Heart right ventricle (tissue), 16 donors: ENCODE data around the gene DNAH5. TPM values are rescaled to one million over a fixed set of nuclear protein-coding genes. Genes with fewer than 3 reads are reported as not detected.
"Not testable (repeated sequence)": the region's sequence is repeated elsewhere in the genome, so short reads cannot be mapped to it uniquely, and the experiment has no call there.

Experiments used
- ATAC-seq, 8 donors: fragments of 200-7000 bp; cut with Tn5 transposase; one replicate each; pipeline ENCODE4 v1.9.1; 2020; ENCODE audit warnings: mild to moderate bottlenecking in 8 of 8, moderate library complexity in 8 of 8, moderate number of reproducible peaks in 1 of 8
- DNase-seq, 2 donors: peaks; one replicate each; pipeline ENCODE4 v3.0.0-alpha.2; 2020
- H3K27ac ChIP-seq, 10 donors: fragments of 200-600 bp; sonication (generic) in 2 of 10; one replicate each; pipeline versions ENCODE4 v1.5.0 to v1.8.0; 2020 to 2022; ENCODE audit warnings: mild to moderate bottlenecking in 3 of 10
- H3K27me3 ChIP-seq, 7 donors: fragments of 200-600 bp; one replicate each; pipeline ENCODE4 v1.8.0; 2021 to 2022; ENCODE audit warnings: mild to moderate bottlenecking in 2 of 7
- H3K36me3 ChIP-seq, 9 donors: fragments of 200-600 bp; sonication (generic) in 1 of 9; one replicate each; pipeline versions ENCODE4 v1.5.0 to v1.8.0; 2020 to 2022; ENCODE audit warnings: mild to moderate bottlenecking in 2 of 9
- H3K4me1 ChIP-seq, 9 donors: fragments of 200-600 bp; sonication (generic) in 1 of 9; one replicate each; pipeline versions ENCODE4 v1.5.0 to v1.8.0; 2020 to 2022; ENCODE audit warnings: mild to moderate bottlenecking in 4 of 9
- H3K4me3 ChIP-seq, 10 donors: fragments of 200-600 bp; sonication (generic) in 2 of 10; one replicate each; pipeline versions ENCODE4 v1.5.0 to v1.8.0; 2020 to 2022; ENCODE audit warnings: mild to moderate bottlenecking in 7 of 10, moderate library complexity in 2 of 10
- H3K9me3 ChIP-seq, 11 donors: fragments of 200-600 bp in 10 of 11; sonication (generic) in 2 of 11; one replicate each; pipeline versions ENCODE4 v1.5.0 to v1.8.0; 2013 to 2022; ENCODE audit warnings: mild to moderate bottlenecking in 2 of 11, control low read depth in 1 of 11, moderate library complexity in 1 of 11
- CTCF ChIP-seq, 9 donors: fragments of 200-600 bp; sonication (generic) in 2 of 9; IDR thresholded peaks; one replicate each; pipeline versions ENCODE4 v1.5.0 to v1.8.0; 2021 to 2022; ENCODE audit warnings: antibody characterized with exemption in 9 of 9, mild to moderate bottlenecking in 5 of 9, moderate library complexity in 1 of 9
- WGBS, 2 donors: extraction: QIAGEN DNeasy Blood & Tissue Kit; methylation state at CpG; one replicate each; pipeline ENCODE4 v1.1.7; 2013; ENCODE audit warnings: inconsistent platforms in 1 of 2; 5-methylcytosine and 5-hydroxymethylcytosine counted together
- intact Hi-C, 10 donors: fragments of 100-400 bp; cut with DNase I; formaldehyde crosslinking; loops; one replicate each; pipeline versions ENCODE4 v1.11.1 to v1.14.2; 2022
- polyA plus RNA-seq, 2 donors: library from polyadenylated mRNA; stranded (reverse); fragments of 200-250 nt; gene quantifications; one replicate each; pipeline ENCODE4 v1.2.3, GENCODE V29; 2013
- total RNA-seq, 10 donors: library from RNA; stranded (reverse); fragmentation: NEBNext Ultra II Directional in 3 of 10; extraction: Animal tissue kit (Norgen Biotek cat#: 25700) in 3 of 10; gene quantifications; one replicate each; pipeline versions ENCODE4 v1.2.1 to v1.2.4, GENCODE V29; 2021 to 2023
- donor health status: Arrhythmogenic right ventricular cardiomyopathy.
- donor health status: ischemic (EF 13 %, LVEDD 7.1; RV severe dilation, severe dysfunction).
- donor health status: healthy with polysubstance abuse.
- donor health status: DM: no; HTN: yes; CAD: no.
- donor health status: DM: no; HTN: no; CAD: no.
- donor health status: ischemic (EF 25% LVEDD 6.9; RV normal size, moderate dysfunction).
- donor health status: ischemic (EF 25% LVEDD 5.7; RV mildly dilated, moderate dysfunction).
- donor health status: healthy.
- donor health status: DM: yes; HTN: yes; CAD: no.
- donor health status: Ischemic cardiomyopathy.
- donor health status: ischemic (EF 35%, LVEDD 5.7; RV mildly dilated, moderate dysfunction).
- donor health status: nonischemic (EF 11% LVEDD 7.7; RV severe dilation, severe dysfunction).
- donor health status: DM: yes; HTN: yes; CAD: no.
- donor health status: PGD.
- donor health status: ischemic (EF 29% LVEDD 5.4; RV normal size, mild dysfunction).
- donor health status: nonischemic (EF 23%, LVEDD 6.1; RV moderate dilation, normal function).

DNAH5 gene
- total and polyA plus RNA-seq, 12 donors: 0.02 to 0.53 (median 0.23) TPM; not detected in 2

GRCh38 chr5:13990896-13991295 is 46.4 kb upstream of the DNAH5 start:
- H3K4me1 ChIP-seq: peaks cover 0 to 3% (median 0%) of the 10 kb centered on the region in 9 donors
- DNase-seq: no peak
- WGBS, 2 donors: 88 to 89% methylated on average over 2 of the region's 2 CpGs
- H3K36me3 ChIP-seq: no peaks in the 10 kb centered on the region
- H3K9me3 ChIP-seq: no peaks in the 10 kb centered on the region
- no peak for TF ChIP-seq CTCF (IDR thresholded peaks at IDR 0.05)
- no peak for ATAC-seq
- H3K4me3 ChIP-seq: no peak overlapping the region
- H3K27ac ChIP-seq: no peak overlapping the region
- intact Hi-C loops: loop anchor here in 5 of 10 donors (5.0 to 10.0 kb wide), 3 partner anchors 114 to 654 kb away; no protein-coding TSS in a partner anchor
- peaks cover 0 to 12% (median 2%) of the 10 kb centered on the region in 7 donors for H3K27me3 ChIP-seq

- ATAC-seq (no peak), DNase-seq (no peak)
- intact Hi-C loops: loop anchor here (2.0 to 10.0 kb wide), 12 partner anchors 115 to 659 kb away; no protein-coding TSS in a partner anchor
- no peak for TF ChIP-seq CTCF (IDR thresholded peaks at IDR 0.05)
- WGBS, 2 donors: 91 to 96% methylated on average over 2 of the region's 2 CpGs
- no peaks in the 10 kb centered on the region for H3K36me3 ChIP-seq
- no peak overlapping the region for H3K4me3 ChIP-seq
- no peaks in the 10 kb centered on the region for H3K9me3 ChIP-seq
- no peak overlapping the region for H3K27ac ChIP-seq
- H3K27me3 ChIP-seq: peaks cover 0 to 13% (median 3%) of the 10 kb centered on the region in 7 donors
- H3K4me1 ChIP-seq: peaks cover 0 to 3% (median 0%) of the 10 kb centered on the region in 9 donors
Measured at GRCh38 chr5:13989832-13990231, 45.3 kb upstream of the DNAH5 start.

- peaks cover 0 to 3% (median 0%) of the 10 kb centered on the region in 9 donors for H3K4me1 ChIP-seq
- WGBS, 2 donors: 17% methylated on average over 7 of the region's 7 CpGs
- H3K4me3 ChIP-seq: no peak overlapping the region
- intact Hi-C loops: loop anchor here in 9 of 10 donors (2.0 to 10.0 kb wide), 11 partner anchors 119 to 661 kb away; no protein-coding TSS in a partner anchor
- ATAC-seq (peak in 7 of 8 donors; percentile 20 to 79 (median 71)), DNase-seq (peak in 1 of 2 donors; percentile 38)
- no peaks in the 10 kb centered on the region for H3K9me3 ChIP-seq
- H3K27ac ChIP-seq: no peak overlapping the region
- no peaks in the 10 kb centered on the region for H3K36me3 ChIP-seq
- H3K27me3 ChIP-seq: peaks cover 0 to 13% (median 3%) of the 10 kb centered on the region in 7 donors
- peak; percentile 61 to 92 (median 82) for TF ChIP-seq CTCF (IDR thresholded peaks at IDR 0.05)
Measured at GRCh38 chr5:13987843-13988464, 43.5 kb upstream of the DNAH5 start.

GRCh38 chr5:13985731-13986418 is 41.4 kb upstream of the DNAH5 start:
- Histone ChIP-seq H3K9me3 (no peaks in the 10 kb centered on the region), H3K4me1 (peaks cover 0 to 3% (median 0%) of the 10 kb centered on the region in 9 donors), H3K4me3 (no peak overlapping the region), H3K36me3 (no peaks in the 10 kb centered on the region), H3K27me3 (peaks cover 0 to 13% (median 0%) of the 10 kb centered on the region in 7 donors), H3K27ac (no peak overlapping the region)
- WGBS, 2 donors: 54% methylated on average over 12 of the region's 12 CpGs
- ATAC-seq (peak in 1 of 8 donors; percentile 27), DNase-seq (no peak)
- intact Hi-C loops: loop anchor here in 9 of 10 donors (5.0 to 10.0 kb wide), 10 partner anchors 121 to 661 kb away; no protein-coding TSS in a partner anchor
- no peak for TF ChIP-seq CTCF (IDR thresholded peaks at IDR 0.05)

- H3K4me3 ChIP-seq, H3K9me3 ChIP-seq, ATAC-seq, H3K4me1 ChIP-seq, H3K36me3 ChIP-seq, H3K27ac ChIP-seq, DNase-seq: not testable (repeated sequence)
- 88 to 90% methylated on average over 5 of the region's 5 CpGs for WGBS, 2 donors
- intact Hi-C loops: loop anchor here in 9 of 10 donors (5.0 to 10.0 kb wide), 10 partner anchors 122 to 662 kb away; no protein-coding TSS in a partner anchor
- peaks cover 0 to 13% (median 0%) of the 10 kb centered on the region in 7 donors for H3K27me3 ChIP-seq
Measured at GRCh38 chr5:13984888-13985287, 40.4 kb upstream of the DNAH5 start.
